OCI-LY1 (cell line): ENCODE data around the gene IRF2.

Source experiments
- CTCF ChIP-seq: fragments of 200-600 bp; sonication (generic), shearing (Covaris generic); IDR thresholded peaks from 2 replicates; pipeline ENCODE4 v1.5.1; 2017; ENCODE audit warnings: mild to moderate bottlenecking, antibody characterized with exemption, low read length, moderate library complexity, mixed read lengths
- EZH2 ChIP-seq: fragments of 200-600 bp; sonication (generic), shearing (Covaris generic); IDR thresholded peaks from 2 replicates; pipeline ENCODE4 v1.8.0; 2017; ENCODE audit warnings: borderline replicate concordance, mixed run types, mild to moderate bottlenecking, antibody characterized with exemption, low read length, moderate library complexity, mixed read lengths

- TF ChIP-seq EZH2 (no peak), CTCF (no peak)
These were observed 32.7 kb downstream of the IRF2 start for GRCh38 chr4:184441461-184442313.
